ENCODE results near the gene CAPN14. TPM values are rescaled to one million over a fixed set of nuclear protein-coding genes. Genes with fewer than 3 reads are reported as not detected.

CAPN14 gene
- total RNA-seq, 1 donor from 2014 or later: 0.14 TPM

GRCh38 chr2:31138037-31138962 lies 79.0 kb downstream of the CAPN14 start, which contains the start of gene GALNT14:
Gene GALNT14 (minus strand): TSS chr2:31138440. CDS start chr2:31138086, 354 bp downstream.
- TF ChIP-seq EZH2 (IDR thresholded peaks at IDR 0.05; ENCODE audit: insufficient read depth, low read length) (peak; percentile 30), CTCF (IDR thresholded peaks at IDR 0.05; ENCODE audit: insufficient read depth, low read depth, low read length) (no peak)
- FAIRE-seq (no peak), DNase-seq (ENCODE audit: low read depth) (peak; percentile 10)
- Mint-ChIP-seq H3K36me3 (ENCODE audit: low read depth, unreplicated experiment) (no peaks in the 10 kb centered on the region), H3K27ac (ENCODE audit: unreplicated experiment) (no peak within 1 kb of the TSS), H3K4me1 (ENCODE audit: low read depth, unreplicated experiment) (peaks cover 4% of the 10 kb centered on the region), H3K4me3 (ENCODE audit: unreplicated experiment) (peak within 1 kb of the TSS; percentile 78), H3K9me3 (ENCODE audit: unreplicated experiment) (no peaks in the 10 kb centered on the region), H3K27me3 (ENCODE audit: low read depth, unreplicated experiment) (peaks cover 63% of the 10 kb centered on the region)
- H3K27me3 ChIP-seq (ENCODE audit: insufficient read depth, low read length): peaks cover 47% of the 10 kb centered on the region
- H4K20me1 ChIP-seq (ENCODE audit: insufficient read depth, low read length): no peaks in the 10 kb centered on the region
- peak within 1 kb of the TSS; percentile 14 for H3K9ac ChIP-seq (ENCODE audit: low read length)
- H3K4me2 ChIP-seq (ENCODE audit: low read length): peak within 1 kb of the TSS; percentile 88
- no peaks in the 10 kb centered on the region for H3K36me3 ChIP-seq (ENCODE audit: insufficient read depth, low read length)
- peak within 1 kb of the TSS; percentile 84 for H2AFZ ChIP-seq (ENCODE audit: low read depth, low read length)
- peaks cover 2% of the 10 kb centered on the region for H3K4me1 ChIP-seq (ENCODE audit: insufficient read depth, low read length)
- H3K4me3 ChIP-seq (ENCODE audit: insufficient read depth, low read depth, low read length): peak within 1 kb of the TSS; percentile 52
- no peaks in the 10 kb centered on the region for H3K79me2 ChIP-seq (ENCODE audit: insufficient read depth, low read length)
- H3K27ac ChIP-seq (ENCODE audit: low read depth, low read length): no peak within 1 kb of the TSS
- no peaks in the 10 kb centered on the region for H3K9me3 ChIP-seq (ENCODE audit: insufficient read depth, low read depth, low read length)

- FAIRE-seq (no peak), DNase-seq (ENCODE audit: low read depth) (no peak)
- Mint-ChIP-seq H3K36me3 (ENCODE audit: low read depth, unreplicated experiment) (no peaks in the 10 kb centered on the region), H3K27me3 (ENCODE audit: low read depth, unreplicated experiment) (peaks cover 64% of the 10 kb centered on the region), H3K27ac (ENCODE audit: unreplicated experiment) (no peak overlapping the region), H3K4me1 (ENCODE audit: low read depth, unreplicated experiment) (peaks cover 4% of the 10 kb centered on the region), H3K9me3 (ENCODE audit: unreplicated experiment) (no peaks in the 10 kb centered on the region), H3K4me3 (ENCODE audit: unreplicated experiment) (peak overlapping the region; percentile 78)
- Histone ChIP-seq H3K79me2 (ENCODE audit: insufficient read depth, low read length) (no peaks in the 10 kb centered on the region), H3K27me3 (ENCODE audit: insufficient read depth, low read length) (peaks cover 44% of the 10 kb centered on the region), H3K27ac (ENCODE audit: low read depth, low read length) (no peak overlapping the region), H3K9ac (ENCODE audit: low read length) (peak overlapping the region; percentile 14), H3K36me3 (ENCODE audit: insufficient read depth, low read length) (no peaks in the 10 kb centered on the region), H3K9me3 (ENCODE audit: insufficient read depth, low read depth, low read length) (no peaks in the 10 kb centered on the region), H4K20me1 (ENCODE audit: insufficient read depth, low read length) (no peaks in the 10 kb centered on the region), H3K4me2 (ENCODE audit: low read length) (peak overlapping the region; percentile 88), H3K4me3 (ENCODE audit: insufficient read depth, low read depth, low read length) (peak overlapping the region; percentile 52), H2AFZ (ENCODE audit: low read depth, low read length) (peak overlapping the region; percentile 84), H3K4me1 (ENCODE audit: insufficient read depth, low read length) (peaks cover 2% of the 10 kb centered on the region)
- peak; percentile 85 for TF ChIP-seq EZH2 (IDR thresholded peaks at IDR 0.05; ENCODE audit: insufficient read depth, low read length)
- no peak for TF ChIP-seq CTCF (IDR thresholded peaks at IDR 0.05; ENCODE audit: insufficient read depth, low read depth, low read length)
These were observed 79.9 kb downstream of the CAPN14 start for GRCh38 chr2:31137211-31138036.

Data from astrocyte (in vitro differentiated cells and primary cell).